Thyroid gland (tissue), 4 donors: Measurements from ENCODE around the gene RUFY3.

ENCODE experiments used
- POLR2A ChIP-seq, 2 donors: fragments of 450-650 bp; IDR thresholded peaks; one replicate each; pipeline ENCODE4 v1.6.1; 2017; ENCODE audit warnings: antibody characterized with exemption in 2 of 2, mild to moderate bottlenecking in 2 of 2, moderate library complexity in 1 of 2
- TF ChIP-seq, protein P1 (sequence below), 6 experiments: fragments of 200-600 bp in 3 of 6; fragments of 450-650 bp in 3 of 6; sonication (generic) in 3 of 6; IDR thresholded peaks; one replicate each; pipeline ENCODE4 v1.5.1; 2016 to 2019; ENCODE audit warnings: antibody characterized with exemption in 6 of 6, mild to moderate bottlenecking in 2 of 6, inconsistent platforms in 1 of 6, moderate library complexity in 1 of 6

DNA sequence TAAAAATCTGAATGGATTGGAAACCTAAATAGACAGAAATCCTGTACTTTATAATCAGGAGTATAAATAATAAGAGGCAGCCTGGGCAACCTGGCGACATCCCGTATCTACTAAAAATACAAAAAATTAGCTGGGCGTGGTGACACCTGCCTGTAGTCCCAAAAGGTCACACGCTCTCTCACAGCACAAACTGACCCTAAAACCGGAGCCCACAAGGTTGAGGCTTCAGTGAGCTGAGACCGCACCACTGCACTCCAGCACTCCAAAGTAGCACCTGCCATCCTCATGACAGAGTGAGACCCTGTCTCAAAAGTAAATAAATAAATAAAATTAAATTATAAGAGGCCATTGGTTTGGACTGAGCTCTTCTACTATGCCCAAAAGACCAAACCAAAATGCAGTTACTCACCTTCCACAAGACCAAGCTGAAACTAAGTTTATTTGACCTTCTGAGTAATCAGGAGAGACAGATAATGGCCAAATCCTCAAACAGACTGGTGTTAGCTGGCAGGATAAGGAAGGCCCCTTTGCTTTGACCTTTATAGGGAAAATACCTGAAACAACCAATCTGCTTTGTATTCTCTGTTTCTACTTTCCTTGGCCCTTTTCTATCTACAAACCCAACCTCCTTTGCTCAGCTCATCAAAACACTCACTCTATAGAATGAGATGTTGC lies 121.1 kb downstream of the RUFY3 start:
- TF ChIP-seq, protein P1, sequence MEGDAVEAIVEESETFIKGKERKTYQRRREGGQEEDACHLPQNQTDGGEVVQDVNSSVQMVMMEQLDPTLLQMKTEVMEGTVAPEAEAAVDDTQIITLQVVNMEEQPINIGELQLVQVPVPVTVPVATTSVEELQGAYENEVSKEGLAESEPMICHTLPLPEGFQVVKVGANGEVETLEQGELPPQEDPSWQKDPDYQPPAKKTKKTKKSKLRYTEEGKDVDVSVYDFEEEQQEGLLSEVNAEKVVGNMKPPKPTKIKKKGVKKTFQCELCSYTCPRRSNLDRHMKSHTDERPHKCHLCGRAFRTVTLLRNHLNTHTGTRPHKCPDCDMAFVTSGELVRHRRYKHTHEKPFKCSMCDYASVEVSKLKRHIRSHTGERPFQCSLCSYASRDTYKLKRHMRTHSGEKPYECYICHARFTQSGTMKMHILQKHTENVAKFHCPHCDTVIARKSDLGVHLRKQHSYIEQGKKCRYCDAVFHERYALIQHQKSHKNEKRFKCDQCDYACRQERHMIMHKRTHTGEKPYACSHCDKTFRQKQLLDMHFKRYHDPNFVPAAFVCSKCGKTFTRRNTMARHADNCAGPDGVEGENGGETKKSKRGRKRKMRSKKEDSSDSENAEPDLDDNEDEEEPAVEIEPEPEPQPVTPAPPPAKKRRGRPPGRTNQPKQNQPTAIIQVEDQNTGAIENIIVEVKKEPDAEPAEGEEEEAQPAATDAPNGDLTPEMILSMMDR (IDR thresholded peaks at IDR 0.05) = no peak
- no peak for TF ChIP-seq POLR2A (IDR thresholded peaks at IDR 0.05)
